Stimulated activated CD8-positive, alpha-beta memory T cell treated with anti-CD3 and anti-CD28 coated beads, Interleukin-12 subunit alpha, Interleukin-12 subunit beta, amount 100 ng/mL, for 4 hours (primary cell): ENCODE results near the gene TSPAN18.
A peak's percentile ranks its signal among the peaks of the same experiment; 100 is the strongest.

Source experiments
- DNase-seq: peaks from one replicate; pipeline ENCODE4 v3.0.0-alpha.2; 2020; ENCODE audit warnings: low read depth

TSPAN18 gene

DNA sequence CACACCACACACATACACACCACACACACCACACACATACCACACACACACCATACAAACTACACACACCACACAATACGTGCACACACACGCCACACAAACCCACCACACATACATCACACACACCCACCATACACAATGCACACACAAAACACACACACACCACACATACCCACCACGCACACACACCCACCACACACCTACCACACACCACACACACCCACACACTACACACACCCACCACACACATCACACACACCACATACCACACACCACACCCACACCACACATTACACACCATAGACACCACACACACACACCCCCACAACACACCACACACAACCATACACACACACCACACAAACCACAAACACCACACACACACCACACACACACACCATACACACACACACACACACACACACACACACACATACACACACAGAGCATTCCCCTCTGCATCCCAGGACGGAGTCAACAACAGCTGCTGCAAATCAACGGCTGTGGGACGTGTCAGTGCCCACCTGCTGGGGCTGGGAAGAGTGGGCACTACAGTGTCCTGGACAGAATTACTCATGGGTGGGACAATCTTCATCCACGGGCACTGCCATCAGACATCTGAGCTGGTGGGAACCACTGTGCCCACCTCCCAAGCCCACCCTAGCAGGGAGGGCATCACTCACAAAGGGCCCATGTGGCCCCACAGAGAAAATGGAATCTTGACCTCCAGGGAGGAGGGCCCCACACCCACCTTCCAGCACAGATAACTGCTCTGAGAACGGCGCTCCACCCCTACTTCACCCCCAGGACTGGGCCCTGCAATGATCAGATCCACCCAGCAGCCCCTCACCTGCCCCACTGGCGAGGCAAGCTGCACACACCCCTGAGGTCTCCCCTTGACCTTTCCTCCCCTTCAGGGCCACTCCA is 215.5 kb downstream of the TSPAN18 start:
- no peak for DNase-seq

DNA sequence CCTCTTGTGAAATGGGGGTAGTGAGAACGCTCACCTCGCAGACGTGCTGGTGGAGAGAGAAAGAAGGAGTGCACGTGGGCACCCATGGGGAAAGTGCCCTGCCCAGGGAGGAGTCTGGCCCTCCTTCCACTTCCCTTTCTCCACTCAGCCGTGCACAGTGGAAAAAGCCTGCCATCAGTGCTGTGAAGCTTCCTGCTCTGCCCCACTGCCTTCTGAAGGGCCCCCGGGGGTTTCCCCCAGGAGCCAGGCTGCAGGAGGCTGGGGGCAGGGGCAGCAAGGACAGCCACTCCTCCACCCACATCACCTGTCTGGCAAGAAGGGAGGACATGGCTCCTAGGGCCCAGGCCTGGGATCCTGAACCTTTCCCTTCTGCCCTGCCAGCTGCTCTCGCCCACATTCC is 216.4 kb downstream of the TSPAN18 start:
- peak; percentile 5 for DNase-seq

DNA sequence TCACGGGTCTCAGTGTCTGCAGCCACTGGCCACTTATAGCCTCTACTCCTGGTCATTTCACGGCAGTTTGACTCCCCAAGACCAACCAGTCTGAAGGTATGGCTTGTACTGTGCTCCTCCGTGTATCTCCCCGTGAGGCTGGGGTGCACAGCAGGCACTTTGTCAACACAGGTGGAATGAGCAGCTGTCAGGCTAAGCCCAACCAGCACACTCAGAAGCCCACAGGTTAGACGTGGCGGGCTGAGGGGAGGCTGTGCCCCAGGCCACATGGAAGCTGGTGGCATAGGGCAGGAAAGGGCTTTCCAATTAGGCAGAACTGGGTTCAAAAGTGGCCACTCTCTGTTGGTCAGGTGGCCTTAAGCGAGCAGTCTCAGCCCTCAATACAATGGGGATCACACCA is 216.9 kb downstream of the TSPAN18 start:
- no peak for DNase-seq

DNA sequence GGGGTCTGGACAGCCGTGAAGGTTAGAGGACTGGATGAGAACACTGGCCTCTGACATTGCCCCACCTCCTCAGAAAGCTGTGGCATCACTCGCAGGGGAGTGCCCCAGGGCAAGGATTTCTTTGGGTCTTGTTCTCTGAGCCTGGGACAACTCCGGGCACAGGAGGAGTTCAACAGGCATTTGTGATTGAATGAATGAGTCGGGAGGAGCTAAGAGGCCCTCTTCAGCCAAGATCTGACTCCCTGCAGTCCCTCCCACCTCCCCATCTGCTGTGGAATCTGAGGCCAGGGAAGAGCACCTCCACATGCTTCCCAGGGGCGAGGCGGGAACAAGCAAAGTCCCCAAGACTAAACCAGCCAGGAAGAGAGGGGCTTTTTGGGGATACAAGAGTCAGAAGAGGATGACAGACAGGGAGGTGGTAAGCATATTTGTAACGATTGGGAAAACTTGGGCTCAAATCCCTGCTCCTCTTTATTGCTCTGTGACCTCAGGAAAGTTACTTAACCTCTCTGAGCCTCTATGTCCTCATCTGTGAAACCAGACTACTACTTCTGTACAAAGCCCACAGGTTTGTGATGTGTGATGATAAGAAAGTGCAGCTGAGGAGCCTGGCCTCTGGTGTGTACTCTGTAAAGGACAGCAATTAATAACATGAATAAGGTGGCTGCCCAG is 217.6 kb downstream of the TSPAN18 start:
- no peak for DNase-seq

DNA sequence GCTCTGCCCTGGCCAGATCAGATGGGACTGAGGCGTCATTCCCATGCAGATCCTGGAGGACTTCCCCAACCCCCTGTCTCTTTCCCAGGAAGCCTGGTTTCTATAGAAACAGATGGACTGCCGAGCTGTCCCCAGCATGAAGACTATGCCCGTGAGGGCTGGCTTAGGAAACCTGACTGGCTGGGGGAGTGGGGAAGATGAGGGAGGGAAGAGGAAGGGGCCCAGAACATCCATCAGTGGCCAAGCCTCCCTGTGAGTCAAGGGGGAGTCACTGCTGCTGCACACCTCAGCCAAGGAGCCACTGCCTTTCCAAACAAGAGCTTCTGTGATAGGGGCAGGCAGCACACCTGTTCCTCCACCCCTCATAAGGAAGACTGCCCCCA is 218.1 kb downstream of the TSPAN18 start:
- DNase-seq: no peak

DNA sequence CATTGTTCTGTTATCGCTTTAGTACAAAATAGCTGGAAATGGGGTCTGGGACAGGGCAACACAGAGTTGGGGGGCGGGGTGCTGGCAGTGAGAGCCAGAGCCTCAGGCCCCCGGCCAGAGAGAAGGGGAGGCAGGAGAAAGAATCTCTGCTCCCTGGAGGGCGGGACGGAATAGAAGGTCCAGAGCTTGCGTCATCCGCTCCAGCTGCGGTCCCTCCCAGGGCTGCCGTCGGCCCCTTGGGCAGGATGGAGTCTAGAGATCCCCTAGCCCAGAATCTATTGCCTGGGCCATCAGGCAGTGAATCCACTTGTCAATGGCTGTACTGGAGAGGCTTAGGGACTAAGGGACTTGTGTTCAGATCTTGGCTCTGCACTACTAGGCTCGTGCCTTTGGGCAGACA is 218.9 kb downstream of the TSPAN18 start:
- no peak for DNase-seq

DNA sequence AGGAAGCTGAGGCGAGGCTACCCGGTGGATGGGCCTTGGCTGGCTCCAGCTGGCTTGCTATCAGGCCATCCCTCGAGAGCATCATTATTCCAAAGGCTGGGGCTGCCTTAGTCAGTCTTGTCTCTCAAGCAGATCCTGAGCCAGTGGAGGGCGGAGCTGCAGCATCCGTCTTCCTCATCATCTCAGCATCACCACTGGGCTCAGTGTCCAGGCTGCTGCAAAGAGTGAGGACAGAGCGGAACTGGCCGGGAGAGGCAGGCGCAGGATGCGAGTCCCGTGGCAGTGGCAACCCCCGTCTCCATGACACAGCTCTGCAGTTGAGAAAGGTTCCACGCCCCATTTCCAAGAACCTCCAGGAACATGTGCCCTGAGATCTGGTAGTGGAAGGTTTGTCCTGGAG is 219.5 kb downstream of the TSPAN18 start:
- no peak for DNase-seq

DNA sequence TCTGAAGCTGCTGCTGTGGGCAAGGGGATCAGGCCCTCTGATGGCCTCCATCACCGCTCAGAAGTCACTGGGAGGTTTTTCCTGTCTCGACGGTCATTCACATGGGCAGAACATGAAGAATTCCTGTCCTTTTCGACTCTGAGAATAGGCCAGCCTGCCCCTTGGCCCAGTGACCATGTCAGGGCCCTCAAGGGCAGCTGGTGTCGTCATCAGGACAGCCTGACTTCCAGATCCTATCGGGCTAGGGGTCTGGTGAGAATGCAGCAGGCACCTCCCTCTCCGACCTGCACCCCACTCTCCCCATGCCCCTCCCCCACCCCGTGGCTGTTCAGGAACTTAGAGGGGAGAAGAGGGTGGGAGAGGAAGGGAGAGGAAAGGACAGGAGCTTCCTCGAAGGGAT is 220.4 kb downstream of the TSPAN18 start:
- no peak for DNase-seq

DNA sequence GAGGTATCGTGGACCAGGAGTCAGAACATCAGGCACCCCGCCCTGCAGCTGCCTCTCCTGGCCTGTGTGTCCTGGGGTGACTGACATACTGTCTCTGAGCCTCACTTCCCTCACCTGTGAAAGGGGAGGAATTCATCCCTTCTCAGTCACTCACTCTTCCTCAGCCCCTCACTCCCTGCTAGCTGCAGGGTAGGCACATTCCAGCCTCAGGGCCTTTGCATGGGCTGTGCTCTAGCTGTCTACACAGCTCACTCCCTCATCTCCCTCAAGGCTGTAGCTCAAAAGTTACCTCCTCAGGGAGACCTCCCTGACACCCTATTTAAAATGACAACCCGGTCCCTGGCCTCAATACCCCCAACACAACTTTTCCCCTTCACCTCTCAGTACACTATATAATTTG is 221.4 kb downstream of the TSPAN18 start:
- no peak for DNase-seq

DNA sequence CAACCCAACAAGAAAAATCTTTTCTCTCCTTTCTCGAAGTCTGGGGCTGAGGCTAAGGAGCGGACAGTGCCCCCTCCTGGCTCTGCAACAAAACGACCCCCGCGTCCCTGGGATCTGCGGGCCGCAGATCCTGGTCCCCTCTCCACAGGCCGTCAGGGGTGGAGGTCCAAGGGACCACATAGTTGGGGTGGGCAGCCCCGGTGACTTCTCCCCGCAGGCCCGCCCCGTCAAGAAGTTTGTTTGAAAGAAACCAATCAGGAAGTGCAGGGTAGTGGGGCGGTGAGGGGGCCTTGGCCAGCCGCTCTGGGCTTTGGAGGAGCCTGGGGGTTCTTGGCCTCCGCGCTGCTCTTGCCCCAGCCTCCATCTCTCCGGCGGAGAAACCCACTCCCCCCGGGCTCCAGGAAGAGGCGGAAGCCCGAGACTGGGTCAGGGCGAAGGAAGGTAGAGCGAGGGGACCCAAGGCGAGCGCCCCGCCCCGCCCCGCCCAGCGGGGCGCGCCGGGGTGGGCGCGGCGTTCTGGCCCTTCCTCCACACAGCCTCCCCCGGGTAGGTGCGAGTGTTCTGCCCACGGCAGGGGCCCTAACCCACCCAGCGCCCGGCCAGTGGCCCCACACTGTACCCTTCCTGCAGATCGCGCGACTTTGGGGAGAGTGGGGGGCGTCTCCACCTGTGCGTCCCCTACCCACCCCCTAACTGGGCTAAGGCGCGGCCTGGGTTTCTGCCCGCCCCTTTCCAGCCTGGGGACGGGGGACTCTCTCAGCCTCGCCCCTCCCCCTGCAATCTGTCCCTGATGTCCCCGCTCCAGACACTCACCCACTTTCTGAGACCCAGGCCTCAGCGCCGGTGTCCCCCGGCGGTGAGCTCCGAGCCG is 222.6 kb downstream of the TSPAN18 start:
- peak; percentile 12 for DNase-seq

DNA sequence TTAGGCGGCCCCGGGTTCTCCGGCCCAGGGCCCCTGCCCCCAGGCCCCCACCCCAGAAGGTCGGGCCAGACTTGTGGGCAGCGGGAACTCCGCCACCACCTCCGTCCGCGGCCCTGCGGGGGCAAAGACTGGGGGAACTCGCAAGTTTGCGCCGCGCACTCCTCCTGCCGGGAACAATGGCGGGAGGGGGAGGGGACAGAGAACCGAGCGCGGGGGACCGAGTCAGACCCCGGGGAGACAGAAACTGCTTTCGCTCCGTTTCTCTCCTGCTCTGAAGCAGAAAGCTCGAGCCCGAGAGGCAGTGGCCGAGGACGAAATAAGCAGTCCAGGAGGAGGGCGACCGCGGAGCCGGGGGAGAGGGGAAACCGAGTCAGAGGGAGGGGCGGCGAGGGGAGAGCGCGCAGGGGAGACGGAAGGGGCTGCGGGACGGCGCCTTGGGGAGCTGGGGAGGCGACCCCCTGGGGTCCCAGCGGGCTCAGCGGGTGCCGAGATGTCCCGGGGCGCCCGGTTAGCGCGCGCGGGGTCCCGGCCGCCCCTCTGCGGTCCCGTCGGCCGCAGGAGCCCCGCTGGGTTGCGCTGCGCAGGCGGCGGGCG is 223.4 kb downstream of the TSPAN18 start:
- peak; percentile 12 for DNase-seq

DNA sequence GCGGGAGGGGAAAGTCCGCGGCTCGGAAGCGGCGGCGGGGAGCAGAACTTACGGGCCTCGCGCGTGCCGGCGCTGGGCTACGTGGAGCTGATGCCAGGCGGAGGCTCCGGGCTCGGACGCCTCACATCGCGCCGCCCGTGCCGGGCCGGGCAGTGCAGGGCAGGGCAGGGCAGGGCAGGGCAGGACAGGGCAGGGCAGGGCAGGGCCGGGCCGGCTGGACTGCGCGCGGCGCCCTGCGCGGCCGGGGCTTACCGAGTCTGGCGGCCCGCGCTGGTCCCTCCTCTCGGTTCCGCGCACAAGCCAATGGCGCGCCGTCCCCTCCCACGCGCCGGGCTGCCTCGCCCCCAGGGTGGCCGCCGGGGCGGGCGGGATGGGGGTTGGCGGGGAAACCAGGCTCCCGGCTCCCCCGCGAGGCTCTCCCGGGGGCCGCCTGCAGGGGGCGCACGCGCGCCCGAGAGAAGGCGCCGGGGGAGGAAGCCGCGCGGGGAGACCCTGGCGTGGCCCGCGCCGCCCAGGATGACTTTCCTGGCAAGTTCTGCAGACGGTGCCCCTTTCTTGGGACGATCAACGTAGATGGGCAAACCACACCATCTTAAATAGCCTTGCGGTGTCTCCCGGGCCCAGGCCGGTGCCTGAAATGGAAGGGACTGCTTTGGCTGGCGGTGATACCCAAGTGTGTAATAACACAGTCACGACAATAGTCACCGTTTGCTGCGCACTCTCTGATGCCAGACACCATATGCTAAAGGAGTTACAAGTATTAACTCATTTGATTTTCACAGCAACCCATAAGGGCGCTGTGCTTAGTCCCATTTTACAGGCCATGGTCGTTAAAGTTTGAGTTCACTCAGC is 224.1 kb downstream of the TSPAN18 start, which contains the start of gene TP53I11:
Gene TP53I11 (minus strand): TSS at position 259 of the 852 bp plus-strand sequence. CDS start 12,548 bp downstream, outside the sequence.
- peak; percentile 68 for DNase-seq

DNA sequence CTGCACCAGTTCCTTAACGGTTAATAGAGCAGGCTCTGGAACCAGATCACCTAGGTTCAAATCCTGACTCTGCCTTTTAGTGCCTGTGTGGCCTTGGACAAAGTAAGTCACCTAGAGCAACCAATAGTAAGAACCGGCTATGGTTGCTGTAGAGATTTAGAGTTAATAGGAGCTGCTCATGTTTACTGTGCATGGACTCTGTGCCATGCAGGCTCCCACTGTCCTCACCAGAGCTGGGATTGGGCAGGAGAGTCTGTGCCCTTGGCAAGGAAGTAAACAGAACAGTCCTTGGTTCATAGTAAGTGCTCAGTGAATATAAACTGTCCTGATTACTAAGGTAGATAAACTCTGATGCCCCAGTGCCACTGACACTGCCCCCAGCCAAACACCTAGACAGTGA is 225.3 kb downstream of the TSPAN18 start:
- DNase-seq: no peak

DNA sequence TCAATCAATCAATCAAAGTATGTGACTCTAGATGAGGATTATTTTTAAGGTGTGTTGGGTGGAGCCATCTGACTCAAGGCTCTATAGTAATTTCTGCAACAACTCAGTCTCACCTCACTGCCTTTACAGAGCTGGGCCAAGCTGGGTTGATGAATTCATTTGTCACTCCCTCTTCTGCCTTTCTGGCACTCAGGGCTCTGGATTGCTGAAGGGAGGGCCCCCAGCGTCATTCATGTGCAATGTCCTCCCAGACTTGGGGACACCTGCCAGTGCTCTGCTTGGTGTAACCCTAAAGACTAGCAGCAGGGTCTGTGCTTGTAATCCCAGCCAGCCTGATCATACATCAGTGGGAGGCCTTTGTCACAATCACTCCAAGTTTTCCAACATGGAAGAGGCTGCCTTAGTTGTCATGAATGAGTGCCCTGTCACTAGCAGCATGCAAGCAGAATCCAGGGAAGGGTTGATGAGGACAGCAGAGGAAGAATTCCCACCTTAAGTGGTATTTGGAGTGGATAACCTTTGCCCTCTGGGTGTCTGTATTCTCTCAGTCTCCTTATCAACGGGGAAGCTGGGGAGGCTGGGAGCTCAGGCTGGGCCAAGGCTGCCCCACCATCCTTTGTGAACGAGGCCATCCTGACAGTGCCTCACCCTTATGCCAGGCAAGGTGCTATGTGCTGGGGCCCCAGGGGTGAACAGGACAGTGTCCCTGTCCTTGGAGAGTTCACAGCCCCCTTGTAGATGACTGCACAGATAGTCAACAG is 225.9 kb downstream of the TSPAN18 start:
- no peak for DNase-seq

DNA sequence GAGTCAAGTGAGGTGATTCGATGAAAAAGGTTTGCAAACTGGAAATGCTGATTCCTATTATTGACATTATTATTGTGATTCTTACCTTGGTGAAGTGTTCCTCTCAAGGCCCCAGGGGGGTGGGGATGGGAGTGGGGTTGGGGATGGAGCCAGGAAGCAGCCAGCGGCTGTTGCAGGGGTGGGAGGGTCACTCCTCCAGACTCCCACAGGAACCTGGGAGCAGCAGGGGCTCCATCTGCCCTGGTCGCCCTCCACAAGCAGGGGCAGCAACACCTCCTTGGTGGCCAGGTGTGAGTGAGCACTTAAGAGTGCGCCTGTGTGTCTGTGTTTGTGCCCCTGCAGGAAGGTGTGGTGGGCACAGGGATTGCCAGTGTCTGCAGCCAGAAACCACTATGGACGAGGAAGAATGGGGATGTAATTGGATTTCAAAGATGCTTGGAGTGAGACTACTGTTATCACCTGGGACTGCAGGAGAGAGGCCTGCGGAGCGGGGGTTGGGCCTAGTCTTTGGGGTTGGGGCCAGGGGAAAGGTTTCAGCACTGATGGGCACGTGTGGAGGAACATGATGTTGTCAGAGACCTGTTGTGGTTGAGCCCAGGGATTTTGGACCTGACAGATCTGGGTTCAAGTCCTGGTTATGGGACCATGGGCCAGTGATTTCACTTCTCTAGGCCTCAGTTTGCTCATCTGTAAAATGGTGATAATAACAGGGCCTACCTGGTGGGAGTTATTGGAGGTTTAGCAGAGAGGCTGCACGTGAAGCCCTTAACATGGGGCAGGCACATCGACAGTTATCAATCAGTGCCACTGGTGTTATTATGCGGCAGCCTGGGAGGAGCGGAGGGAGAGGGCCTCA is 227.5 kb downstream of the TSPAN18 start:
- no peak for DNase-seq

DNA sequence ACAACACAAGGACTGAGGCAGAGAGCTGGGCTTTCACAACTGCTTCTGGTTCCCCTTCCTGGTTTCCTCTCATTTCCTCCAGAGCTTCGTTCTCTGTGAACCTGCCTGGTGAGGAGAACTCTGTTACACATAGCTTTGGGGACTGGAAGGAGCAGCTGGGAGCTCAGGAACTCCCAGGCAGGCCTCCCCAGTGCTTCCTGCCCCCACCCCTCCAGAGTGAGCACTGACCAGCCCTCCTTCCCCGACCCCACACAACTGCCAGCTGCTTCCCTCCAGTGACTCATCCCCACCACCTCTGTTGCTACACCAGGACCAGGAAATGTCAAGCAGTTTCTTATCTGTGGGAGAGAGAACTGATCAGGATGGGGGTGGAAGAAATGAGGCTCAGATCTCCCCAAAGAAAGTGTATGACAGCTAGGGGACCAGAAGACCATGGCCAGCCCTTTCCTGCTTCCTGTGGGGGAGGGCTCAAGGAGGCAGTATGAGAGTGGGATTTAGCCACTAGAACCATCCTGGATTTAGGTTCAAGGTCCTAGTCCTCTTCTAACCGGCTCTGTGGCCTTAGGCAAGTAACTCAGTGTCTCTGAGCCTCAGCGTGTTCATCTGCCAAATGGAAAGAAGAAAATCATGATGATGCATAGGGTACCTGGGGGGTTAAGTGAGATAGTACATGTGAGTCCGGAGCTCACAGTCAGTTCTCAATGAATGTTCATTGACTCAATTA is 228.4 kb downstream of the TSPAN18 start:
- DNase-seq: no peak

DNA sequence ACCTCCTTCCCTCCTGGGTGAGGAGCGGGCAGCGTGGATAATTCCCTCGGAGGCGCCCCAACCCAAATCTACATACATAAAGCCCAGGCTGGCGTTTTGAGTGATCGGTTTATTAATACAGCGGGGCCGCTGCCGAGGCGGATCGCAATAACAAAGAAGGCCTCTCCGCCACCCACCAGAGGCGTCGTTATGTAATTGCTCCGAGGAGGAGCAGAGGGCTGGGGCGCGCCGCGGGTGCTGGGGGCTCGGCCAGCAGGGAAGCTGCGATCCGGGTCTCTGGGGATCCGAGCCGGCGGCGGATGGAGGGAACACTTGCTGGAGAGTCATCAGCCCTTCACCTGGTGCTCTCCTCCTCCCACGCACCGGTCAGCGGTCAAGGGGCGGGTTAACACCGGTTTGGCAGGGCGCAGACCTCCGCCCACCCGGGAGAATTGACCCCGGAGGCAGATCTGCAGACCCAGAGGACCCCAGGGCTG is 230.3 kb downstream of the TSPAN18 start:
- no peak for DNase-seq

DNA sequence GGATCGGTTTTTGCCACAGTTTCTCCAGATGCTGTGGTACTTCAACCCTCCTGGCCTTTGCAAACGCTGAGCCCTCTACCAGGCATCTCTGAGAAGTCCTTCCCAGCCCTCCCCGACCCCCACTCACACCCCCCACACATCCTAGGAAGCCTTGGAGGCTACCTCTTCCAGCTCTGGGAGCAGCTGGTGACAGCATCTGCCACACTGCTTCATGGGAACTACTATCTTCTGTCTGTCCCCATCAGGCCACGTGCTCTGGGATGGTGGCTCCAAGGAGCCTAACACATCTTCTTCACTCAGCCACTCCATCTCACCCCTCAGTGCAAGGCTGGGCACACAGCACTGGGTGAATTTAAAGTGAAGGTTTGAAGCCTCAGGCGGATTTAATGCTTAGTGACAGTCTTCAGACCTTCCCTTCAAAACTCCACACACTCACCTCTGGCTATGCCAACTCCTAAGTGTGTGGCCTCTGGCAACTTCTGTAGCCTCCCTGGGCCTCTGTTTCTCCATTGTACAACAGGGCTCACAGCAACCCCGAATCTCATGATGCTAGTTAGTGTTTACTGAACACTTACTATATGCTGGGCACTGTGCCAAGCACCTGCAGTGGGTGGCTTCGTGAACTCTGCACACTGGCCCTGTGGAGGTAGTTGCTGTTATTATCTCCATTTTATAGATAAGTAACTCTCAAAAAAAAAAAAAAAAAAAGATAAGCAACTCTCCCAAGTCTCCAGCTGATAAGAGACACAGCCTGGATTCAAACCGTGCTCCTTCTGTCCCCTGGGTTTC is 231.2 kb downstream of the TSPAN18 start:
- DNase-seq: no peak
